H9 (cell line): ENCODE measurements around the gene POU5F1. TPM values are rescaled to one million over a fixed set of nuclear protein-coding genes. Genes with fewer than 3 reads are reported as not detected.

Source experiments
- DNase-seq: peaks from one replicate; pipeline ENCODE4 v3.0.0-alpha.2; 2017
- H2AFZ ChIP-seq: one replicate; pipeline ENCODE4 v1.6.1; 2013; ENCODE audit warnings: mild to moderate bottlenecking, low read length, control low read depth, moderate library complexity
- H2AK5ac ChIP-seq: 2 replicates; pipeline ENCODE4 v1.6.1; 2013; ENCODE audit warnings: low read length, control low read depth, mixed read lengths; ENCODE audit not compliant: insufficient read length
- H2BK120ac ChIP-seq: one replicate; pipeline ENCODE4 v1.6.1; 2013; ENCODE audit warnings: low read depth, mild to moderate bottlenecking, low read length, control low read depth, inconsistent platforms; ENCODE audit not compliant: poor library complexity, severe bottlenecking
- H2BK12ac ChIP-seq: 2 replicates; pipeline ENCODE4 v1.6.1; 2013; ENCODE audit warnings: low read length, control low read depth, mixed read lengths, low read depth; ENCODE audit not compliant: insufficient read length
- H2BK15ac ChIP-seq: 2 replicates; pipeline ENCODE4 v1.6.1; 2013; ENCODE audit warnings: low read depth, low read length, control low read depth
- H2BK20ac ChIP-seq: one replicate; pipeline ENCODE4 v1.6.1; 2013; ENCODE audit warnings: low read depth, mild to moderate bottlenecking, low read length, control low read depth, inconsistent platforms; ENCODE audit not compliant: poor library complexity, severe bottlenecking
- H2BK5ac ChIP-seq: 2 replicates; pipeline ENCODE4 v1.6.1; 2013; ENCODE audit warnings: low read length, control low read depth, mixed read lengths; ENCODE audit not compliant: insufficient read length
- H3K14ac ChIP-seq: 2 replicates; pipeline ENCODE4 v1.6.1; 2013; ENCODE audit warnings: low read length, control low read depth; ENCODE audit not compliant: insufficient read depth
- H3K18ac ChIP-seq: 2 replicates; pipeline ENCODE4 v1.6.1; 2013; ENCODE audit warnings: low read depth, mild to moderate bottlenecking, mixed read lengths, low read length, control low read depth; ENCODE audit not compliant: insufficient read length
- H3K23ac ChIP-seq: 2 replicates; pipeline ENCODE4 v1.6.1; 2013; ENCODE audit warnings: low read length, control low read depth, mixed read lengths, low read depth; ENCODE audit not compliant: insufficient read length
- H3K23me2 ChIP-seq: 2 replicates; pipeline ENCODE4 v1.6.1; 2013; ENCODE audit warnings: low read depth, mild to moderate bottlenecking, mixed read lengths, low read length, control low read depth; ENCODE audit not compliant: insufficient read length, poor library complexity, severe bottlenecking
- H3K27ac ChIP-seq: 2 replicates; pipeline ENCODE4 v1.5.1; 2013; ENCODE audit warnings: low read length, control low read depth, mixed read lengths, low read depth; ENCODE audit not compliant: insufficient read length
- H3K27me3 ChIP-seq: 2 replicates; pipeline ENCODE4 v1.6.1; 2013; ENCODE audit warnings: low read length, control low read depth, inconsistent platforms; ENCODE audit not compliant: insufficient read depth
- H3K4ac ChIP-seq: 2 replicates; pipeline ENCODE4 v1.6.1; 2013; ENCODE audit warnings: low read depth, mild to moderate bottlenecking, control low read depth, inconsistent platforms, low read length, moderate library complexity
- H3K4me1 ChIP-seq: 2 replicates; pipeline ENCODE4 v1.6.1; 2013; ENCODE audit warnings: low read length, control low read depth, inconsistent platforms; ENCODE audit not compliant: insufficient read depth
- H3K4me2 ChIP-seq: 2 replicates; pipeline ENCODE4 v1.6.1; 2013; ENCODE audit warnings: low read length, control low read depth, mixed read lengths; ENCODE audit not compliant: insufficient read length, insufficient read depth
- H3K56ac ChIP-seq: 2 replicates; pipeline ENCODE4 v1.6.1; 2013; ENCODE audit warnings: low read depth, mild to moderate bottlenecking, mixed read lengths, low read length, control low read depth; ENCODE audit not compliant: insufficient read length
- H3K79me1 ChIP-seq: 2 replicates; pipeline ENCODE4 v1.6.1; 2013; ENCODE audit warnings: low read depth, mild to moderate bottlenecking, moderate library complexity, low read length, control low read depth, inconsistent platforms; ENCODE audit not compliant: insufficient read depth, poor library complexity, severe bottlenecking
- H3K79me2 ChIP-seq: 2 replicates; pipeline ENCODE4 v1.6.1; 2013; ENCODE audit warnings: low read length, control low read depth, inconsistent platforms; ENCODE audit not compliant: insufficient read depth
- H3K9ac ChIP-seq: 2 replicates; pipeline ENCODE4 v1.6.1; 2013; ENCODE audit warnings: low read length, control low read depth, mixed read lengths; ENCODE audit not compliant: insufficient read length; ENCODE audit errors: extremely low read depth
- H3K9me3 ChIP-seq: one replicate; pipeline ENCODE4 v1.6.1; 2013; ENCODE audit warnings: low read depth, low read length, inconsistent platforms; ENCODE audit not compliant: control insufficient read depth
- H3T11ph ChIP-seq: one replicate; pipeline ENCODE4 v1.6.1; 2013; ENCODE audit warnings: mild to moderate bottlenecking, low read length, control low read depth, inconsistent platforms
- H4K20me1 ChIP-seq: one replicate; pipeline ENCODE4 v1.6.1; 2013; ENCODE audit not compliant: control insufficient read depth, insufficient read length, insufficient read depth
- H4K5ac ChIP-seq: 2 replicates; pipeline ENCODE4 v1.6.1; 2013; ENCODE audit warnings: low read depth, mild to moderate bottlenecking, mixed read lengths, low read length, control low read depth; ENCODE audit not compliant: insufficient read length
- H4K8ac ChIP-seq: replicated peaks from 2 replicates; pipeline ENCODE4 v1.6.1; 2013; ENCODE audit warnings: low read length, control low read depth, mixed read lengths, low read depth; ENCODE audit not compliant: insufficient read length
- H4K91ac ChIP-seq: 2 replicates; pipeline ENCODE4 v1.6.1; 2013; ENCODE audit warnings: low read depth, mild to moderate bottlenecking, moderate library complexity, mixed read lengths, low read length, control low read depth; ENCODE audit not compliant: insufficient read length
- H3K27ac Mint-ChIP-seq, 3 experiments: 2 replicates in 2 of 3; 3 replicates in 1 of 3; pipeline ENCODE4 v1.8.0; 2020 to 2021; ENCODE audit warnings: mixed read lengths in 3 of 3, mild to moderate bottlenecking in 1 of 3, moderate library complexity in 1 of 3
- H3K27me3 Mint-ChIP-seq: 2 replicates; pipeline ENCODE4 v1.8.0; 2021; ENCODE audit warnings: low read depth, mild to moderate bottlenecking, moderate library complexity, mixed read lengths
- H3K36me3 Mint-ChIP-seq, 3 experiments: 2 replicates in 2 of 3; 3 replicates in 1 of 3; pipeline ENCODE4 v1.8.0; 2020 to 2021; ENCODE audit warnings: low read depth in 3 of 3, mixed read lengths in 3 of 3; ENCODE audit not compliant: insufficient read depth in 1 of 3
- H3K4me1 Mint-ChIP-seq, 2 experiments: 2 replicates each; pipeline ENCODE4 v1.8.0; 2020; ENCODE audit warnings: mixed read lengths in 2 of 2
- H3K4me3 Mint-ChIP-seq, 2 experiments: 2 replicates in 1 of 2; 3 replicates in 1 of 2; pipeline ENCODE4 v1.8.0; 2020 to 2021; ENCODE audit warnings: mild to moderate bottlenecking in 2 of 2, mixed read lengths in 2 of 2, moderate library complexity in 1 of 2
- H3K9me3 Mint-ChIP-seq, 2 experiments: 2 replicates in 1 of 2; 3 replicates in 1 of 2; pipeline ENCODE4 v1.8.0; 2020; ENCODE audit warnings: mild to moderate bottlenecking in 2 of 2, mixed read lengths in 2 of 2, moderate library complexity in 1 of 2
- CTCF ChIP-seq: fragments of 200-600 bp; sonication (generic); conservative IDR thresholded peaks from 3 replicates; pipeline ENCODE4 v1.8.0; 2021; ENCODE audit warnings: antibody characterized with exemption, mild to moderate bottlenecking
- WGBS: extraction: QIAGEN DNeasy Blood & Tissue Kit; methylation state at CpG from one replicate; pipeline ENCODE4 v1.1.7; 2013; ENCODE audit warnings: missing lambda C conversion rate, low lambda C conversion rate, mixed read lengths; ENCODE audit not compliant: insufficient read length; ENCODE audit errors: extremely low coverage; 5-methylcytosine and 5-hydroxymethylcytosine counted together
- total RNA-seq: library from RNA; stranded (reverse); gene quantifications from 2 replicates; pipeline ENCODE4 v1.2.1, GENCODE V29; 2021

Gene POU5F1
- total RNA-seq, 1 experiment from 2014 or later: 2,134 TPM

- no CpG with 5 or more reads among the region's 13 CpGs for WGBS
- Histone ChIP-seq H3K18ac (no peak overlapping the region), H3K23ac (no peak overlapping the region), H3K4me1 (peaks cover 6% of the 10 kb centered on the region; the same call in 1 of the 2 replicates), H2BK5ac (no peak overlapping the region), H3K14ac (no peak overlapping the region), H2AFZ (no peak overlapping the region), H3K27me3 (no peaks in the 10 kb centered on the region), H2BK20ac (no peak overlapping the region), H3K9me3 (no peaks in the 10 kb centered on the region), H4K5ac (no peak overlapping the region), H2BK15ac (no peak overlapping the region), H4K8ac (no peak overlapping the region), H3K79me2 (peaks cover 8% of the 10 kb centered on the region; the same call in 1 of the 2 replicates), H3K27ac (no peak overlapping the region), H3K23me2 (peaks cover 10% of the 10 kb centered on the region), H4K20me1 (no peaks in the 10 kb centered on the region), H2AK5ac (no peak overlapping the region), H2BK12ac (no peak overlapping the region), H3K4ac (no peak overlapping the region), H4K91ac (no peak overlapping the region), H3K56ac (no peak overlapping the region), H2BK120ac (no peak overlapping the region), H3K4me2 (no peak overlapping the region), H3K79me1 (no peaks in the 10 kb centered on the region), H3K9ac (no peak overlapping the region), H3T11ph (no peak overlapping the region)
- no peaks in the 10 kb centered on the region for H3K9me3 Mint-ChIP-seq
- H3K36me3 Mint-ChIP-seq: peaks cover 37 to 68% (median 58%) of the 10 kb centered on the region in 3 experiments; a peak in 6 of 7 replicates
- peaks cover 53 to 63% of the 10 kb centered on the region in 2 experiments for H3K4me1 Mint-ChIP-seq
- H3K27me3 Mint-ChIP-seq: peaks cover 2% of the 10 kb centered on the region; the same call in 1 of the 2 replicates
- peak; percentile 38; the same call in 2 of the 3 replicates for TF ChIP-seq CTCF
- peak overlapping the region in 1 of 3 experiments; percentile 55; a peak in 1 of 7 replicates for H3K27ac Mint-ChIP-seq
- H3K4me3 Mint-ChIP-seq: no peak overlapping the region
- peak; percentile 70 for DNase-seq
Measured at GRCh38 chr6:31162463-31163165, 7.9 kb downstream of the POU5F1 start.
